ENCODE measurements around the gene SBNO2.

DNA sequence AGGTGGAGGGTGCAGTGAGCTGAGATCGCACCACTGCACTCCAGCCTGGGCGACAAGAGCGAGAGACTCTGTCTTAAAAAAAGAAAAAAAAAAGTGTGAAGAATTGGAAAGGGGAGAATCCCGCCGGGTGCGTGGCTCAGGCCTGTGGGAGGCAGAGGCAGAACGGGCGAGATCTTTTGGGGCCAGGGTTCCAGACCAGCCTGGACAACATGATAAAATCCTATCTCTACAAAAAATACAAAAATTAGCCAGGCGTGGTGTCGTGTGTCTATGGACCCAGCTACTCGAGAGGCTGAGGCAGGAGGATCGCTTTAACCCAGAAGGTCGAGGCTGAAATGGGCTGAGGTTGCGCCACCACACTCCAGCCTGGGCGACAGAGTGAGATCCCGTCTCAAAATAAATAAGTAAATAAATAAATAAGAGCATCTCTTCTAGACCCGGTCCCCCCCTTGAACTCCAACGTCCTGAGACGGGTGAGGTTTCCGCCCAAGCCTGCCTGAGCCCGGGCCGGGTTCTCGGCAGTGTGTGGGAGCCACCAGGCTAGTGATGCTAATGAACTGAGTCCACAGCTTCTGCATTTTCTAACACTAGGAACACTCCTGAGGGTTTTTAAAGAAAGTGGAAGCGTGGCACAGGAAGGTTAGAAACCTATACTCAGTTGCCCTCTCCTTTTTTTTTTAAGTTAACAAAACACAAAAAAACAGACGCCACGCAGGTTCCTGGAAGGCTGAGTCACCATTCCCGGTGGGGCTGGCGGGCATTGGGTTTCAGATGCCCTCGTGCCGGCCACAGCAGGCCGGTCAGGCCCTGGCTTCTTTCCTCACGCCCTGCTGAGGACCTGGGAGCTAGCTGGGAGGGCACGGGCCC is 48.2 kb downstream of the SBNO2 start:
- TF ChIP-seq, protein P1, sequence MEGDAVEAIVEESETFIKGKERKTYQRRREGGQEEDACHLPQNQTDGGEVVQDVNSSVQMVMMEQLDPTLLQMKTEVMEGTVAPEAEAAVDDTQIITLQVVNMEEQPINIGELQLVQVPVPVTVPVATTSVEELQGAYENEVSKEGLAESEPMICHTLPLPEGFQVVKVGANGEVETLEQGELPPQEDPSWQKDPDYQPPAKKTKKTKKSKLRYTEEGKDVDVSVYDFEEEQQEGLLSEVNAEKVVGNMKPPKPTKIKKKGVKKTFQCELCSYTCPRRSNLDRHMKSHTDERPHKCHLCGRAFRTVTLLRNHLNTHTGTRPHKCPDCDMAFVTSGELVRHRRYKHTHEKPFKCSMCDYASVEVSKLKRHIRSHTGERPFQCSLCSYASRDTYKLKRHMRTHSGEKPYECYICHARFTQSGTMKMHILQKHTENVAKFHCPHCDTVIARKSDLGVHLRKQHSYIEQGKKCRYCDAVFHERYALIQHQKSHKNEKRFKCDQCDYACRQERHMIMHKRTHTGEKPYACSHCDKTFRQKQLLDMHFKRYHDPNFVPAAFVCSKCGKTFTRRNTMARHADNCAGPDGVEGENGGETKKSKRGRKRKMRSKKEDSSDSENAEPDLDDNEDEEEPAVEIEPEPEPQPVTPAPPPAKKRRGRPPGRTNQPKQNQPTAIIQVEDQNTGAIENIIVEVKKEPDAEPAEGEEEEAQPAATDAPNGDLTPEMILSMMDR (conservative IDR thresholded peaks at IDR 0.05; ENCODE audit: low read length) = no peak
- TF ChIP-seq EZH2phosphoT487 (IDR thresholded peaks at IDR 0.05; ENCODE audit: borderline replicate concordance) = no peak

Measured in Loucy (cell line).